ENCODE data around the gene GUK1.

The GUK1 gene

DNA sequence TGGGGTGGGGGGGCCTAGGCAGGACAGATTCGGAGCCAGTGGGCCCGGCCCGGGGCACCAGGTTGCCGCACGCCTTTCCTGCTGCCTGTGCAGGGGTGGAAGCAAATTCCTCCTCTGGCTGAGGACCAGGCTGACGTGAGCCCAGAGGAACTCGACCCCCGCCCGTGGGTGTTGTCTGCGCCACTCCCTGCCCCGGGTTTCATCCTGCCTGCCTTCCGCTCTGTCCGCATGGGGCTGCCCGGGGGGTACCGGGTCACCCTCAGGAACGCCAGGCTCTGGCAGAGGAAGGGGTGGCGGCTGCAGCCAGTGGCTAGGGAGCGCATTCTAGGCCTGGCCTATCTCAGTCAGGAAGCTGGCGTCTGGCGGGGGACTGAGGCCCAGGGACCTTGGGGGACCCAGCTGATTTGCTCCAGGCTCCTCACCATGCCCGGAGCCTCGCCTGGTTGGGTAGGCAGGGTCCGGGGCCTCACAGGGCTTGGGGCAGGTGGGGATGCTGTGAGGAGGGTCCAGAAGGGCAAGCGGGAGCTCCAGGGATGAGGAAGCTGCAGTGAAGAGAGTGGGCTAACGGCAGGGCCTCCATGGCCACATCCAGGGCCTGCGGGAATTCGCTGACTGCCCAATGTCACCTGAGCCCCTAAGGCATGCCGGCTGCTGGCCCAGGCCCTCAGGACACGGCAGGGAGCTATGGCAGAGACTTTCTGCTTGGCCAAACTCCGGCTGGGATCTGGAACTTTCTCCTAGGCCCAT lies 23.1 kb downstream of the GUK1 start:
- no peak for DNase-seq (ENCODE audit: low read depth)

DNA sequence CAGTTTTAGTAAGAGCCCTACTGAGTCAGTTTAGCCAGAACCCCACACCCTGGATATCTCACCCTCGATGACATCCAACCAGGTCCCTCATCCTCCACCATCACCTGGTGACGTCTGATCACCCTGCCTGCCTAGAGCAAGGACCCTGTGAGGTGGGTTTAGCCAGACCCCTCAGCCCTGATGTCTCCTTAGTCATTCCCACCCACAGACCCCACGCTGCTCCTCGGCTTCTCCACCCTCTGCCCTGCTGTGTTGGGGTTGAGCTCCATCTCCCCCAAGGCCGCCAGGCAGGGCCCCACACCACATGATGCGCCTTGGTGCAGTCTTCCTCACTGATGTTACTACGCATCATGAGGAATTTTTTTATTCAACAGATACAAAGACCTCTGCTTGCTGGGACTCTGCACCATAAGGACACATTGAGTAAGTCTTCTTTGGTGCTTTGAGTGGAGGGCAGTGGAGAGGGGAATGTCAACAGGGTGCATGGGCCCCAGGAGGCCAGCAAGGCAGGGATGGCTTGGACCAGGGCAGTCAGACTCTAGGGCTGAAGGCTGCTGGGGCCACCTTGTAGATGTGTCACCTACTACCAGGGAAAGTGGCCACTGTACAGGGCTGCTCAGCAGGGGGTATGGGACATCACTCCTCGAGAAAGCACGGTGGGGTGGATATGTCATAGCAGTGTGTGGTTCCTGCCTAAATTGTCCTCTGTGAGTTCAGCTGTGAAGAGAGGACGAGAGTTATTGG lies 23.9 kb downstream of the GUK1 start:
- DNase-seq (ENCODE audit: low read depth) = no peak

DNA sequence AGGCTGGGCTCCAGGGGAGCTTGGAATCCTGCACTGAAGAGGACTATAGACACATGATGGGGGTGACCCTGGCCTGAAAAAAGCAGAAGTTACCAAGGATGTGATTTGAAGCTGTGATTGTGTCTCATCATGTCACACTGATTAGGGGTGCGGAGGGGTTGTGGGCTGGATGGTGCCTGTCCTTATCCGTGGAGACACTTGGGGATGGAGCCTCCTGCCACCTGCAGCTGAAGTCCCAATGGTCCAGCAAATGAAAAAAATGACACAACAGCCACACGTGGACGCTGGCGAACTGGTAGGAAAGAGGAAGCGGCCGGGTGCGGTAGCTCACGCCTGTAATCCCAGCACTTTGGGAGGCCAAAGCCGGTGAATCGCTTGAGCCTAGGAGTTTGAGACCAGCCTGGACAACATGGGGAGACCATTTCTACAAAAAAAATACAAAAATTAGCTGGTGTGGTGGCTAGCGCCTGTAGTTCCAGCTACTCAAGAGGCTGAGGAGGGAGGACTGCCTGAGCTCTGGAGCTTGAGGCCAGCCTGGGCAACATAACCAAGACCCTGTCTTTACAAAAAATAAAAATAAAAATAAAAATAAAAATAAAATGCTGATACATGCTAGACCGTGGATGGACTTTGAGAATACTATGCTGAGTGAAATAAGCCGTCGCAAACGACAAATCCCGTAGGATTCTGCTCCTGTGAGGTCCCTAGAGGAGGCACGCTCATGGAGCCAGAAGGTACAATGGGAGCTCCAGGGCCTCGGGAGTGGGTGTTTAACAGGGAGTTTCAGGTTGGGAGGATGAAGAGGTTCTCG lies 24.7 kb downstream of the GUK1 start:
- DNase-seq (ENCODE audit: low read depth) = no peak

DNA sequence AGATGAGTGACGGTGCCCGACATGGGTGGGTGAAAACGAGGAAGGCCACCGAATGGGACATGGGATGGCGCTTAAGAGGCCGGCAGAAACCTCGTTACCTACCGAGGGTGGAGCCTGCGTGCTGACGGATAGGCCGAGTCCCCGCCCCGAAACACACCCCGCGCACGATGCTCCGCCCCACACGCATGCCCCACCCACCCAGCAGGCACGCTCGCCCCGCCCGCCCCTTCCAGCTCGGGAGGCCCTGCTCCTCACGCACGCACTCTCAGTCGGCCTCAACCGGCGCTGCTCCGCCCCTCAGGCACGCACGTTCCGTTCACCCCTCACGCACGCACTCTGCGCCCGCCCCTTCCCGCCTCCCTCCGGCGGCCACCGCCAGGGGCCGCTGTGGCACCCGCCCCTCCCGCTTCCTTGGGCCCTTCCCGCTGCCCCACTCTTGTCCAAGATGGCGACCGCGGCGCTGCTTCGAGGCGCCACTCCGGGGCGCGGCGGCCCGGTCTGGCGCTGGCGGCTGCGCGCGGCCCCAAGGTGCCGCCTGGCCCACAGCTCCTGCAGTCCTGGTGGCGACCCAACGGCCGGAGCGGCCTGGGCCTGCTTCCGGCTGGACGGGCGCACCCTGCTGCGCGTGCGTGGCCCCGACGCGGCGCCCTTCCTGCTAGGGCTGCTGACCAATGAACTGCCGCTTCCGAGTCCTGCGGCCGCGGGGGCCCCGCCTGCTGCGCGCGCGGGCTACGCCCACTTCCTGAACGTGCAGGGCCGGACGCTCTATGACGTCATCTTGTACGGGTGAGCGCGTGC lies 25.5 kb downstream of the GUK1 start, which contains the start of gene IBA57:
Gene IBA57, plus strand, starts transcription at position 433 of the 798 bp plus-strand sequence. Its CDS starts 13 bp downstream, at position 446.
- peak; percentile 100 for DNase-seq (ENCODE audit: low read depth)

DNA sequence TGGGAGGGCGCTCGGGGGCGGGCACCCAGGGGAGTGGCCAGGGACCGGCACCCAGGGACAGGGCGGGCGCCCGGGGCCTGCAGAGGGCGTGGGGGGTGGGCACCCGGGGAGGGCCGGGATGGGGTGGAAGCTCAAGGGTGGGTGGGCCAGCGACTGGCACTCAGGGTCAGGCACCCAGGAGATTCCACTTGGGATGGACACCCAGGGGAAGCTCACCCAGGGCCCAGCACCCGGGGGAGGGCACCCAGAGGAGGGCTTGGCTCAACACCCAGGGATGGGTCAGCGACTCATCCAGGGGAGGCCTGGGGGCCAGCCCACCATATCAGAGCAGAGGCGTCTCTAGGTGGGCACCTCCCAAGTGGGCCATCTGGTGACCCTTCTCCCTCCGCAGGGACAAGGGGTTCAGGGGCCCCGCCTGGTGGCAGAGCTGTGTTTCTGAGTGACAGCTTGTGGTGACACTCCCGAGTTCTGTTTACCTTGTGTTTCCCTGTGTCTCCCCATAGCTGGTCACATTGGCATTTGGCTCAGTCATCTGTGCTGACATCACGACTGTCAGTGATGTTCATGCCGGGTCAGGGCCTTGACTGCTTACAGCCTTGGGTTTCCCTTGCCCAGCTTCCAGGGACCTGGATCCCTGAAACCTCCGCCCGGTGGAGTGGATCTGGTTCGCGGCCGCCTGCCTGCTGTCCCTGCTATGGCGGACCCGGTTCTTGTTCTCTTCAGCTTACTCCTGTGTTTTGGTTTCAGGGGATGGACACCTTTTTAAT lies 26.3 kb downstream of the GUK1 start:
- DNase-seq (ENCODE audit: low read depth) = peak; percentile 48

DNA sequence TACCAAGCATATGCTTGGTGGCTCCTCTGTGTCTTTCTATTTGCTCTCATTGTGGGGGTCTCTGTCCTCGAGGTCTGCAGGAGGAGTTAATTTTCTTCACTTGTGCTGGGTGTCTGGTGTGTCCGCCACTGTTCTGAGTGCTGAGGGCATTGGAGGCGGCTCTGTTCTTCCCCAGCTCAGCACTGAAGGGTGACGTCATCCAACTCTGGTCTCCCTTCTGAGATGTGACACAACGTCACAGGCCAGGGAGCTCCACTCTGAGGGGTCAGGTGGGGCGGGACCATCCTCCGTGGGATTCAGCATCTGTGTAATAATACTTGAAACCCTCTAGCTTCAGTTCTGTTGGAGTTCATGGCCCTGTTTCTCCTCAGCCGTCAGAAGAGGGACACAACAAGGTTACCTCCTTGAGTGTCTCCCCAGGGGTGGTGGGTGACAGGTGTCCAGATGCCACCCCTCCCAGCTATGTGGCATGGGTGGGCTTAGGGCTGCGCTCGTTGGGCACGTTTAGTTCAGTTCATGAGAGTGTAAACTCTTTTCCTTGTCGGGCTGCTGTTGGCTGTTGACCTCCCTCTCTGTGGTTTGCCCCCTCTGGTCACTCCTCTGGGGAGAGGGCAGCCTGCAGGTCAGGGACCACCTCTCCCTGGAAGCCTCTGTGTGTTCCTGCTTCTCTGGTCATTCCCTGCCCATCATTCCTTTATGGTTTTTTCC lies 28.6 kb downstream of the GUK1 start:
- no peak for DNase-seq (ENCODE audit: low read depth)

DNA sequence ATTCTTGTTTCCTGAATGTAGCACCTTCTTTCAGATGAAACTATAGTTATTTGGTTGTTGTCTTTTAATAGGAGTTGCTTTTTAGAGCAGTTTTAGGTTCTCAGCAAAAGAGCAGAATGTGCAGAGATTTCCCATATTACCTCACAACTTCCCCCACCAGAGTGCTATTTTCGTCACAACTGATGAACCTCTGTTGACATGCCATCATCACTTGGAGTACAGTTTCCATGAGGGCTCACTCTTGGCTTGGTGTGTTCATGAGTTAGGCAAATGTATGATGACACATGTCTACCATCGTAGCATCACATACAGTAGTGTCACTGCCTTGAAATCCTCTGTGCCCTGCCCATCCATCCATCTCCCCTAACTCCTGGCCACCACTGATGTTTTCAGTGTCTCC lies 29.3 kb downstream of the GUK1 start:
- no peak for DNase-seq (ENCODE audit: low read depth)

DNA sequence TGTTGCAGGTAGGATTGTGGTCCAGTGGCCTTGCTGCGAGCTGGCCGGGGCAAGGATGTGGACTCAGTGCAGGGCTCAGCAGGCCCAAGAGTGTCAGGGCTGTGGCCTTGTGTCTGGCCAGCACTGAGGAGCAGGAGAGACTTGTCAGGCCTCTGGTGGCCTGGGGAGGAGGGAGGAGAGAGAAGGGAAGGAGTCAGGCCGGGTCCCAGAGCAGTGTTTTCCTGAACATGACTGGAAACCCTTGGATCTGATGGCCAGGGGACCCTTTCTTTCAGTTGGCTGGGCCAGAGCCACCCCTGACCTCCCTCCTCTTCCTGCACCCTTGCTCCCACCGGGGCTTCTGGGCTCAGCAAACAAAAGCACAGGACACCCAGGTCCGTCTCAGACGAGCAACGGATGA lies 30.6 kb downstream of the GUK1 start:
- no peak for DNase-seq (ENCODE audit: low read depth)

DNA sequence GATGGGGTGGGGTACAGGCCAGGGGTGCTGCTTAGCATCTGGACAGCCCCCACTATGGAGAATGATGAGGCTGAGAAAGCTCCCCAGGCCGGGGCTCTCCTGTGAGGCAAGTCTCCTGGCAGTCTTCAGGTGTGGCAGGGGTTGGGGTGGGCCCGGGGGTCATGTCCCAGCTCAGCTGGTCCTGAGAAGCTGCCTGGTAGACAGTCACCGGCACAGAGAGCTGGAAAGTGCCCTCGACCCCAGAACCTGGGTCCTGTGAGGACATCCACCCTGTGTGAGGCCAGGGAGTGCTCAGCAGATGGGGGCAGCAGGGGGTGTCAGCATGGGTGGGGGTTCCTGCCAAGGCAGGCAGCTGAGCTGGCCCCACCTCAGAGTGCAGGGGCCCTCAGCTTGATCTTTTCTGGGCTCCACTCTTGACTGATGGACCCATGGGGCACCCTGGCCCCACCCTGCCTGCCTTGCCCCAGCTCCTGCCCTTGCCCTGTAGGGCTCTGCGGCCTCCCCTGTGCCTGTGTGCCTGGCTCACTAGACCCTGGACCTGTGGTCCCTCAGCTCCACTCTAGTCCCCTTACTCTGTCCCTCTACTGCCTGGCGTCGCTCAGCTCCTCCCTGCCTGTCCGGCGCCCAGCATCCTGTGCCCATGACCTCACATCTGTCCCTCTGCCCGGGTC lies 31.3 kb downstream of the GUK1 start:
- DNase-seq (ENCODE audit: low read depth) = no peak

DNA sequence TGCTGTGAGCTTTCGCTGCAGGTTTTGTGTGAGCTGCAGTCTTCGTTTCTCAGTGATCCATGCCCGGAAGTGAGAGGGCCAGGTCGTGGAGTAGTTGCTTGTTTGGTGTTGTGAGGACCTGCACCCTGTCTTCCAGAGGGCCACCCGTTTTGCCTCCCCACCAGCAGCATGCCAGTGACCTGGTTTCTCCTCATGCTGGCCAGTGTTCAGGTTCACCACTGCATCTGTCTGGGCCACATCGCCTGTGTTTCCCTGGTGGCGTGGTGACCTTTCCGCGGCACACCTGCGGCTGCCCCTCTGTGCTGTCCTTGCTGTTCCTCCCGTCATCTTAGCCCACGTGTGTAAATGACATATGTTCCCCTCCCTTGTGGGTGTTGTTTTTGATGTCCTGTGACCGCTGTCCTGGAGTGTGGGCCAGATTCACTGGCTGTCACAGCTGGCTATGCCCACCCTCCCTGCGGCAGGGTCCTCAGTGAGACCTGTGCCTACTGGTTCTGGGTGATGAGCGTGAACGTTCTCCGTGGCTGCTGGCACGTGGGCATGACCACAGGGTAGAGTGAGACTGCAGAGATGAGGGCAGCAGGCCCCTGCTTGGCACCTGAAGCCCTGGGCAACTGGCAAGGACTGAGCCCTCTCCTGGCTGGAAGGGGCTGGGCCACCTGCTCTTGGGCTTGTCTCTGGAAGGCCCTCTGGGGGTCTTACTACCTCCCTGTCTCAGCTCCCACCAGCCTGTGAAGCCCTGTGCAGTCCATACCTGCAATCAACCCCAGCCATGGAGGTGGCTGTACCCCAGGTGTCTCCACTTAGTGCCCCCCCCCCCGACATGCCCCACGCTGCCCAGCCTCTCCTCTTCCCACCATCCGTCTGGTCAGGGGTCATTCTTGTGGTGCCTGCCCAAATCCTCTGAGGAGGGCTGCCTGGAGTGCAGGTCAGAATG lies 32.8 kb downstream of the GUK1 start:
- DNase-seq (ENCODE audit: low read depth) = no peak

DNA sequence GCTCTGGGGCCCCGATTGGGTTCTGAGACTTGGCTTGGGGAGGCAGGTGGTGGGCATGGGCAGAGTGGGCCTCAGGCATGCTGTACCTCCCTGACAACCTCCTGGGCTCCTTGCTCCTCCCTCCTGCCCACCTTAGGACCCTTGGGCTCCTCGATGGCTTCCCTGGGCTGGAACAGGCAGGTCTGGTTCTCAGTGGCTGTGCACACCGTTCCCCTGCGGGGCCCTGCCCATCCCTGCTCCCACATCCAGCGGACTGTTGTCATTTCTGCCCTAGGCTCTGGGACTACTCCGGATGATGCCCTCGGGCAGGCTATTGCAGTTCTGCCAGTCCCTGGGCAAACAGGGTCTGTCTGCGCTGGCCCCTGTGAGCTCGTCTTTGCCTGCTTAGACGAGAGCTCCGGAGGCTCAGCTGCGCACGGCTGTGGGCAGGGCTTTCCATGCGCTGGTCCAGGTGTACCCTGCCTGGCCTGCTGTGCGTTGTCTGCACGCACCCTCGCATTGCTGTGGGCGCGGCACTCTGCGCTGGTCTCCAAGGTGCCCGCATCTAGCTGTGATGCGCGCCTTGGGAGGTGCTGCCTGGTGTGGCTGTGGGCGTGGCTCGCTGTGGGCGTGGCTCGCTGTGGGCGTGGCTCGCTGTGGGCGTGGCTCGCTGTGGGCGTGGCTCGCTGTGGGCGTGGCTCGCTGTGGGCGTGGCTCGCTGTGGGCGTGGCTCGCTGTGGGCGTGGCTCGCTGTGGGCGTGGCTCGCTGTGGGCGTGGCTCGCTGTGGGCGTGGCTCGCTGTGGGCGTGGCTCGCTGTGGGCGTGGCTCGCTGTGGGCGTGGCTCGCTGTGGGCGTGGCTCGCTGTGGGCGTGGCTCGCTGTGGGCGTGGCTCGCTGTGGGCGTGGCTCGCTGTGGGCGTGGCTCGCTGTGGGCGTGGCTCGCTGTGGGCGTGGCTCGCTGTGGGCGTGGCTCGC lies 33.7 kb downstream of the GUK1 start:
- DNase-seq (ENCODE audit: low read depth) = peak; percentile 23

DNA sequence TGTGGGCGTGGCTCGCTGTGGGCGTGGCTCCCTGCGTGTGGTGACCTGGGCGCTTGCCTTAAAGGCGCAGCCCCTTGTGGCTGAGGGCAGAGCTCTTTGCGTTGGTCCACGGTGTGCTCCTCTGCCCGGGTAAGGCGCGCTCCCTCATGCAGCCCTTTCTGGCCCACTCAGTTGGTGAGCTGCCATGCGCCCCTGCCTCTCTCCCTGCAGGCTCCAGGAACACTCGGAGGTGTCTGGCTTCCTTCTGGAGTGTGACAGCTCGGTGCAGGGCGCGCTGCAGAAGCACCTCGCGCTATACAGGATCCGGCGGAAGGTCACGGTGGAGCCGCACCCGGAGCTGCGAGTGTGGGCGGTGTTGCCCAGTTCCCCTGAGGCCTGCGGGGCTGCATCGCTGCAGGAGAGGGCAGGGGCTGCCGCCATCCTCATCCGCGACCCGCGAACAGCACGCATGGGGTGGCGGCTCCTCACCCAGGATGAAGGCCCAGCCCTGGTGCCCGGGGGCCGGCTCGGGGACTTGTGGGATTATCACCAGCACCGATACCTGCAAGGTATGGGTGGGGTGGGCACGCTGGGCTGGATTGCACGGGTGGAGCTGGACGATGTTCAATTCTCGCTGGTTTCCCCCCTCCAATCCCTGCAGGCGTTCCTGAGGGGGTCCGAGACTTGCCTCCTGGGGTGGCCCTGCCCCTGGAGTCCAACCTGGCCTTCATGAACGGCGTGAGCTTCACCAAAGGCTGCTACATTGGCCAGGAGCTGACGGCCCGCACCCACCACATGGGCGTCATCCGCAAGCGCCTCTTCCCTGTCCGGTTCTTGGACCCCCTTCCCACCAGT lies 34.6 kb downstream of the GUK1 start:
- peak; percentile 26 for DNase-seq (ENCODE audit: low read depth)

DNA sequence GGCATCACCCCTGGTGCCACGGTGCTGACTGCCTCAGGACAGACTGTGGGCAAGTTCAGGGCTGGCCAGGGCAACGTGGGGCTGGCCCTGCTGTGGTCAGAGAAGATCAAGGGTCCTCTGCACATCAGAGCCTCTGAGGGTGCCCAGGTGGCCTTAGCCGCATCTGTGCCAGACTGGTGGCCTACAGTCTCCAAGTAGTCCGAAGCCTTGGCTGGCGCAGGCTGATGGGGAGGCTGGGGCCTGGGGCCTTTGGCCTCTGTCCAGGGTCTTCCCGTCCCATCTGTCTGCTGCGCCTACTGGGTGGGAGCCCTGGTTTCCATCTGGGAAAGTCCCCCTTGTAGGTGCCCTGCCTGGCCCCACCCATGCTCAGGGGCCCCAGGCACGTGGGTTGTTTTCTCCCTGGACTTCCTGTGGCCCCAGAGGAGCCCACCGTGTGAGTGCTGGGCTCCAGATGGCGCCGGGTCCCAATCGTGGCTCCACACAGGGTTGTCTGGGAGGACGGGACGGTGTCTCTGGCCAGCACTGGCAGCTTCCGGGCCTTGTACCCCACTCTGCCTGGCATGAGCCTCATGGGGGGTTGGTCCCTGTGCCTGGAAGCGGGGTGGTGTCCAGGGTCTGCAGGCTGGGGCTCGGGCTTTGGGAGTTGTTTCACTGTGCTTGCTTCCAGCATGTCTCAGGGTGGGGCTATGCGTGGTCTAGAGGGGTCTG lies 35.4 kb downstream of the GUK1 start:
- DNase-seq (ENCODE audit: low read depth) = no peak

DNA sequence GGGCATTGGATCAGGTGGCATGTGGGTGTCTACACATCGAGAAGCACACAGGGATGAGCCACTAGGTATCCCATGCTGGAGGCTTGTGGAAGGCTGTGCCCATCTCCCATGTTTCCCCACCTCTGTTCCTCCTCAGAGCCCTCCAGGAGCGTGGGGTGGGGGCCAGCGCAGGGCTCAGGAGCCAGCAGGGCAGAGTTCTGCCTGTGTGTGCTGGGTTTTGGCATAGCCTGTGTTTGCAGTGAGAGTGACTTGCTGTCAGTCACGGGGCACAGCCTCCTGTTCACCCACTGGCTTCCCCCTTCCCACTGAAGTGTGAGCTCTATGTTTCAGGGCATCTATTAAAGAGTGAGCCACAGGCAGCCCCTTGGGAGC lies 35.9 kb downstream of the GUK1 start:
- DNase-seq (ENCODE audit: low read depth) = no peak

DNA sequence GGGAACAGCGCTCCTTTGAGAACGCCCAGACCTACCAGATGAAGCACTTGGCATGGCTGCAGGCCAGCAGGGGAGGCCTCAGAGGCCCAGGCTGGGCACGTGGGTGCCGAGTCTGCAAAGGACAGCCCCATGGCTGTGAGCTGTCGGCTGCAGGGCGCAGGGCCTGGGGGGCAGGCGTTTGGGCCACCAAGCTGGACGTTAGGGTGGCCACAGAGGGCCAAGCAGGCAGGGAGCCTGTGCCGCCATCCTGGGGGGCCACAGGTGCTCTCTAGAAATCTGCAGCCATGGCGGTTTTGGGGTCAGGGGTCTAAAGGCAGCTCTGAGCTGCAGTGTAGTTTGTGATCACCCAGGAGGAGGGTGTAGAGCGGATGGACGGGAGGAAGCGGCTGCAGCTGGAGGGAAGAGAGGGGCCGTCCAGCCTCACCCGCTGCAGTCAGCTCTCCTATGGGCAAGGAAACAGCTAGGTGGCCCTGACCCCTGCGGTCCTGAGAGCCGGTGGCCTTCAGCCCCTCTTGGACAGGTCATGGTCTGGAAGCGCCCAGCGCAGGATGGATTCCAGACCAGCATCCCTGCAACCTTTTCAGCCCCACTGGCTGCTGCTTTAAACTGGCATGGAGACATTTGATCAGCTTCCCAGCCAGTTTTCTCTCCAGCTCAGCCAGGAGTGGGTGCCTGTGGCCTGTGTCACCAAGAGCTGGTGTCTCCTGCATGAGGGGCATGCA lies 36.5 kb downstream of the GUK1 start:
- DNase-seq (ENCODE audit: low read depth) = no peak

DNA sequence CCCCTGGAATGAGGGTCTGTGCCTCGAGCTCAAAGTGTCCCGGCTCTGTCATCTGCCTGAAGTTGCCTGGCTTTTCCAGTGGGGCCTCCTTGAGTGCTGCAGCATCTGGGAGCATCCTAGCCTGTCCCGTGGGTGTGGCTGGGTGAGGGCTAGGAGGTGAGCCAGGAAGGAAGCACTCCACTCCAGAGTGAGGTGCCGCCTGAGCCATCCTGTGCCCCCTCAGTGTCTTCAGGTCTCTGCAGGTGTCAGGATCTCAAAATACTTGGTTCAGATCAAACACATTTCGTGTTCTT lies 37.0 kb downstream of the GUK1 start:
- DNase-seq (ENCODE audit: low read depth) = no peak
